ENCODE measurements around the gene KIRREL3.

Gene KIRREL3

GRCh38 chr11:126500981-126501380, 499.6 kb downstream of the KIRREL3 start:
- DNase-seq: no peak

GRCh38 chr11:126499131-126499752, 501.3 kb downstream of the KIRREL3 start:
- no peak for DNase-seq

GRCh38 chr11:126498281-126498680, 502.3 kb downstream of the KIRREL3 start:
- no peak for DNase-seq

GRCh38 chr11:126497581-126498122, 502.9 kb downstream of the KIRREL3 start:
- DNase-seq: peak; percentile 45

GRCh38 chr11:126496576-126497337, 503.8 kb downstream of the KIRREL3 start:
- DNase-seq: no peak

- DNase-seq: no peak
These were observed 505.0 kb downstream of the KIRREL3 start for GRCh38 chr11:126495281-126496220.

- DNase-seq: no peak
These were observed 505.7 kb downstream of the KIRREL3 start for GRCh38 chr11:126494831-126495230.

GRCh38 chr11:126492331-126493082, 508.1 kb downstream of the KIRREL3 start:
- DNase-seq: no peak

GRCh38 chr11:126491092-126491491, 509.5 kb downstream of the KIRREL3 start:
- DNase-seq: no peak

GRCh38 chr11:126489836-126490660, 510.5 kb downstream of the KIRREL3 start:
- DNase-seq: no peak

GRCh38 chr11:126488591-126489370, 511.8 kb downstream of the KIRREL3 start:
- no peak for DNase-seq

GRCh38 chr11:126487711-126488110, 512.9 kb downstream of the KIRREL3 start:
- DNase-seq: no peak

- DNase-seq: no peak
These were observed 514.5 kb downstream of the KIRREL3 start for GRCh38 chr11:126485986-126486635.

GRCh38 chr11:126485021-126485792, 515.4 kb downstream of the KIRREL3 start:
- peak; percentile 67 for DNase-seq

- peak; percentile 72 for DNase-seq
These were observed 516.3 kb downstream of the KIRREL3 start for GRCh38 chr11:126484266-126484665.

GRCh38 chr11:126483621-126484195, 516.9 kb downstream of the KIRREL3 start:
- no peak for DNase-seq

GRCh38 chr11:126482586-126483108, 517.9 kb downstream of the KIRREL3 start:
- DNase-seq: no peak

GRCh38 chr11:126481303-126481680, 519.3 kb downstream of the KIRREL3 start:
- no peak for DNase-seq

All from fibroblast of skin of scalp (primary cell).